Transverse colon (tissue), 4 donors: ENCODE data around the gene GNAQ. TPM values are rescaled to one million over a fixed set of nuclear protein-coding genes. Genes with fewer than 3 reads are reported as not detected.
A peak's percentile ranks its signal among the peaks of the same experiment; 100 is the strongest.

Experiments used
- DNase-seq: peaks from one replicate; pipeline ENCODE4 v3.0.0-alpha.2; 2019
- H3K27ac ChIP-seq, 4 donors: fragments of 200-600 bp; sonication (generic); 2 replicates each; pipeline ENCODE4 v1.5.1; 2016 to 2018; ENCODE audit warnings: inconsistent platforms in 4 of 4
- H3K27me3 ChIP-seq: fragments of 200-600 bp; sonication (generic); 2 replicates; pipeline ENCODE4 v1.5.1; 2017; ENCODE audit warnings: inconsistent platforms
- H3K36me3 ChIP-seq, 4 donors: fragments of 200-600 bp; sonication (generic); 2 replicates each; pipeline ENCODE4 v1.5.1; 2017 to 2019; ENCODE audit warnings: inconsistent platforms in 4 of 4
- H3K4me1 ChIP-seq, 4 donors: fragments of 200-600 bp; sonication (generic); 2 replicates each; pipeline ENCODE4 v1.5.1; 2017 to 2020; ENCODE audit warnings: inconsistent platforms in 4 of 4
- H3K4me3 ChIP-seq, 4 donors: fragments of 200-600 bp; sonication (generic); 1 replicate in 1 of 4; 2 replicates in 3 of 4; pipeline versions ENCODE4 v1.5.1 to v1.6.1; 2017 to 2019; ENCODE audit warnings: inconsistent platforms in 4 of 4
- H3K9me3 ChIP-seq, 2 donors: fragments of 200-600 bp; sonication (generic); 2 replicates each; pipeline ENCODE4 v1.5.1; 2017 to 2019; ENCODE audit warnings: inconsistent platforms in 2 of 2
- CTCF ChIP-seq, 5 experiments: fragments of 200-600 bp in 3 of 5; fragments of 450-650 bp in 2 of 5; sonication (generic) in 3 of 5; IDR thresholded peaks; 1 replicate in 2 of 5; 2 replicates in 3 of 5; pipeline ENCODE4 v1.5.1; 2016 to 2017; ENCODE audit warnings: antibody characterized with exemption in 5 of 5, inconsistent platforms in 3 of 5, mild to moderate bottlenecking in 2 of 5, moderate library complexity in 1 of 5
- EP300 ChIP-seq: sonication (generic); formaldehyde crosslinking; IDR thresholded peaks from one replicate; pipeline ENCODE4 v1.6.1; 2017; ENCODE audit warnings: antibody characterized with exemption, low read depth
- POLR2A ChIP-seq: fragments of 450-650 bp; IDR thresholded peaks from one replicate; pipeline ENCODE4 v1.6.1; 2016; ENCODE audit warnings: antibody characterized with exemption, mild to moderate bottlenecking, moderate library complexity
- POLR2AphosphoS5 ChIP-seq, 3 donors: sonication (generic); formaldehyde crosslinking; IDR thresholded peaks; one replicate each; pipeline ENCODE4 v1.6.1; 2016; ENCODE audit warnings: antibody characterized with exemption in 3 of 3
- WGBS, 2 donors: methylation state at CpG; one replicate each; pipeline ENCODE4 v1.1.5; 2018; ENCODE audit warnings: low coverage in 1 of 2; 5-methylcytosine and 5-hydroxymethylcytosine counted together
- in situ Hi-C, 4 donors: fragments of 200-750 bp; cut with MboI; loops; one replicate each; pipeline versions ENCODE4 v1.15.0 to v1.15.1; 2017; ENCODE audit warnings: low sequenced_read_pairs in 3 of 4, low pct_ligation_motif_present in 1 of 4, low pct_unique_long_range_greater_than_20kb in 1 of 4
- intact Hi-C: fragments of 100-400 bp; cut with DNase I; formaldehyde crosslinking; loops from one replicate; pipeline ENCODE4 v1.15.1; 2023; ENCODE audit warnings: low total_unique reads
- total RNA-seq, 4 donors: library from RNA; depleted of rRNA; stranded (reverse); fragments of >200 nt; gene quantifications; one replicate each; pipeline ENCODE4 v1.1.0, GENCODE V29; 2016

The GNAQ gene
- total RNA-seq, 4 donors from 2014 or later = 36.3 to 54.9 (median 47.1) TPM

- Histone ChIP-seq H3K4me3 (no peak overlapping the region), H3K36me3 (no peaks in the 10 kb centered on the region), H3K9me3 (no peaks in the 10 kb centered on the region), H3K27me3 (no peaks in the 10 kb centered on the region), H3K4me1 (peaks cover 0 to 19% (median 8%) of the 10 kb centered on the region in 4 donors), H3K27ac (no peak overlapping the region)
- TF ChIP-seq EP300 = no peak
- no peak for TF ChIP-seq POLR2A
- TF ChIP-seq CTCF (IDR thresholded peaks at IDR 0.05) = no peak
- no peak for TF ChIP-seq POLR2AphosphoS5 (IDR thresholded peaks at IDR 0.05)
- DNase-seq = no peak
- intact Hi-C loops (no loop called here), in situ Hi-C loops (no loop called here)
- WGBS, 2 donors = 76 to 77% methylated on average over 3 of the region's 3 CpGs
Measured at GRCh38 chr9:77794985-77795384, 236.6 kb downstream of the GNAQ start.

GRCh38 chr9:77793849-77794248, 237.8 kb downstream of the GNAQ start:
- Histone ChIP-seq H3K27ac (peak overlapping the region in 2 of 4 donors; percentile 21 to 24), H3K27me3 (no peaks in the 10 kb centered on the region), H3K9me3 (no peaks in the 10 kb centered on the region), H3K4me3 (no peak overlapping the region), H3K4me1 (peaks cover 0 to 22% (median 8%) of the 10 kb centered on the region in 4 donors), H3K36me3 (no peaks in the 10 kb centered on the region)
- TF ChIP-seq POLR2A = no peak
- peak in 1 of 3 donors; percentile 28 for TF ChIP-seq POLR2AphosphoS5 (IDR thresholded peaks at IDR 0.05)
- peak in 3 of 5 experiments; percentile 23 to 51 (median 48) for TF ChIP-seq CTCF (IDR thresholded peaks at IDR 0.05)
- TF ChIP-seq EP300 = no peak
- 32 to 53% methylated on average over 2 of the region's 2 CpGs for WGBS, 2 donors
- DNase-seq = no peak
- intact Hi-C loops = no loop called here
- in situ Hi-C loops = no loop called here

GRCh38 chr9:77789891-77790290, 241.7 kb downstream of the GNAQ start:
- in situ Hi-C loops = no loop called here
- DNase-seq = no peak
- no peaks in the 10 kb centered on the region for H3K36me3 ChIP-seq
- H3K4me1 ChIP-seq = peaks cover 0 to 19% (median 5%) of the 10 kb centered on the region in 4 donors
- no peaks in the 10 kb centered on the region for H3K9me3 ChIP-seq
- H3K4me3 ChIP-seq = no peak overlapping the region
- no peak overlapping the region for H3K27ac ChIP-seq
- WGBS, 2 donors = 84 to 89% methylated on average over 5 of the region's 5 CpGs
- TF ChIP-seq CTCF (IDR thresholded peaks at IDR 0.05) (no peak), EP300 (no peak), POLR2AphosphoS5 (IDR thresholded peaks at IDR 0.05) (no peak)
- no peaks in the 10 kb centered on the region for H3K27me3 ChIP-seq
- intact Hi-C loops = no loop called here

- peaks cover 0 to 8% (median 0%) of the 10 kb centered on the region in 4 donors for H3K4me1 ChIP-seq
- 82 to 93% methylated on average over 2 of the region's 2 CpGs for WGBS, 2 donors
- no peak overlapping the region for H3K27ac ChIP-seq
Measured at GRCh38 chr9:77785341-77785740, 246.3 kb downstream of the GNAQ start.

More at GRCh38 chr9:77785341-77785740, 246.3 kb downstream of the GNAQ start:
- no peak for DNase-seq
- Histone ChIP-seq H3K36me3 (peaks cover 0 to 9% (median 0%) of the 10 kb centered on the region in 4 donors), H3K4me3 (no peak overlapping the region), H3K9me3 (no peaks in the 10 kb centered on the region), H3K27me3 (no peaks in the 10 kb centered on the region)
- in situ Hi-C loops (no loop called here), intact Hi-C loops (no loop called here)
- TF ChIP-seq EP300 (no peak), POLR2A (no peak), CTCF (IDR thresholded peaks at IDR 0.05) (no peak)
